ENCODE results near the gene IRAK1.

Gene IRAK1

GRCh38 chrX:154030715-154031305 is 11.1 kb upstream of the IRAK1 start:
- no peak overlapping the region for H3K4me3 Mint-ChIP-seq
- H3K27me3 Mint-ChIP-seq (ENCODE audit: low read depth), result no peaks in the 10 kb centered on the region
- H3K27ac Mint-ChIP-seq, result no peak overlapping the region
- H3K4me1 Mint-ChIP-seq (ENCODE audit: low read depth), result peaks cover 10% of the 10 kb centered on the region
- H3K36me3 Mint-ChIP-seq (ENCODE audit: low read depth), result peaks cover 16% of the 10 kb centered on the region
- no peaks in the 10 kb centered on the region for H3K9me3 Mint-ChIP-seq

- H3K4me3 Mint-ChIP-seq, result no peak overlapping the region
- peak overlapping the region; percentile 41 for H3K27ac Mint-ChIP-seq
- H3K36me3 Mint-ChIP-seq (ENCODE audit: low read depth), result peaks cover 16% of the 10 kb centered on the region
- H3K9me3 Mint-ChIP-seq, result no peaks in the 10 kb centered on the region
- no peaks in the 10 kb centered on the region for H3K27me3 Mint-ChIP-seq (ENCODE audit: low read depth)
- H3K4me1 Mint-ChIP-seq (ENCODE audit: low read depth), result peaks cover 10% of the 10 kb centered on the region
These were observed 10.6 kb upstream of the IRAK1 start for GRCh38 chrX:154030266-154030665.

GRCh38 chrX:154029439-154029838 is 9.7 kb upstream of the IRAK1 start:
- Mint-ChIP-seq H3K4me1 (ENCODE audit: low read depth) (peaks cover 8% of the 10 kb centered on the region), H3K9me3 (no peaks in the 10 kb centered on the region), H3K27me3 (ENCODE audit: low read depth) (no peaks in the 10 kb centered on the region), H3K27ac (no peak overlapping the region), H3K4me3 (no peak overlapping the region), H3K36me3 (ENCODE audit: low read depth) (peaks cover 17% of the 10 kb centered on the region)

DNA sequence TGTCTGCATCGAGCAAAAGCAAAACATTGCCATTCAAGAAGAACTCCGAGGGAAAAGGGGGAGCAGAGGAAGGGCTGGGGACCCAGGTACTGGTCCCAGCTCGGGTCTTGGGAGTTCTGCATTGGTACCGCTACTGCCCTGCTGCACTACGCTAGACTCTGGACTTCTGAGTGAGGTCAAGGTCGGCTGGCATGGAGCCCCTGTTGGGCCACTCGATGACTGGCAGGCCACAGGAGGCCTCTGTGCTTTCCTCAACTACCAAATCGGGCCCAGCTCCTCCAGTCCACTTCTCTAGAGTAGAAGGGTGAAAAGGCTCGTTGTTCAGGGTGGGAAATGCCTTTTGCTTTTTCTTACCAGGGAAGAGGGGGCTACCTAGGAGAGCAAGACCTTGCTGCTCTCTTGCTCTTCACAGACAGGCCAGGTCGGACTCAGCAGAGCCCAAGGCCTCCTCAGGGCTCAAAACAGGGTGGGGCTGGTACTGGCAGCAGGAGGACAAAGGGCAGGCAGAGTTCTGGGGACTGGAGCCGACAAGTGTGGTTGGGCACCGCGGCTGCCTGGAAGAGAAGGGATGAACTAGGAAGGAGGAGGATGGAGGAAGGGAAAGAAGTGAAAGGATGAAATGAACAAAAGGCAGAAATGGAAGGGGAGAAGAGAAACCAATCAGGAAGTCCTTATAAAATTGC is 8.9 kb upstream of the IRAK1 start:
- H3K9me3 Mint-ChIP-seq, result no peaks in the 10 kb centered on the region
- H3K4me3 Mint-ChIP-seq, result no peak overlapping the region
- peaks cover 8% of the 10 kb centered on the region for H3K4me1 Mint-ChIP-seq (ENCODE audit: low read depth)
- peak overlapping the region; percentile 36 for H3K27ac Mint-ChIP-seq
- H3K36me3 Mint-ChIP-seq (ENCODE audit: low read depth), result peaks cover 17% of the 10 kb centered on the region
- no peaks in the 10 kb centered on the region for H3K27me3 Mint-ChIP-seq (ENCODE audit: low read depth)

DNA sequence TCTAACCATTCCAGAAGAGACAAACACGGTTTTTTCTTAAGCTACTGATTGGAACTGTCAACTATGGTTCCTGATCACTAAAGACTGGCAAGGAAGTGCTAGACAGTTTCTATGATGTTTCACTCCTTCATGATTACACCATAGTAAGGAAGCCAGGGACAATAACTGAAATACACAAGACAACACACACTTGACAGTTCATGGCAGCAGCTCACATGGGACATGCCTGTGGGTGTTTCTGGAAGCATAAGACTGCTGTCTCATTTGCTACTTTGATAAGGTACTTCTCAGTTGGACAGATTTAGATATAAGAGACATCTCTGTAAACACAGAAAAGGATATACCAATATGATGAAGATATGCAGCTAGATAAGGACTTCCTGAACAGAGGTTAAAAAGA is 8.3 kb upstream of the IRAK1 start:
- peaks cover 17% of the 10 kb centered on the region for H3K36me3 Mint-ChIP-seq (ENCODE audit: low read depth)
- H3K27me3 Mint-ChIP-seq (ENCODE audit: low read depth), result no peaks in the 10 kb centered on the region
- peaks cover 8% of the 10 kb centered on the region for H3K4me1 Mint-ChIP-seq (ENCODE audit: low read depth)
- H3K27ac Mint-ChIP-seq, result peak overlapping the region; percentile 20
- H3K4me3 Mint-ChIP-seq, result no peak overlapping the region
- no peaks in the 10 kb centered on the region for H3K9me3 Mint-ChIP-seq

GRCh38 chrX:154027022-154027402 is 7.3 kb upstream of the IRAK1 start:
- Mint-ChIP-seq H3K27me3 (ENCODE audit: low read depth) (no peaks in the 10 kb centered on the region), H3K27ac (no peak overlapping the region), H3K36me3 (ENCODE audit: low read depth) (peaks cover 13% of the 10 kb centered on the region), H3K4me3 (no peak overlapping the region), H3K9me3 (no peaks in the 10 kb centered on the region), H3K4me1 (ENCODE audit: low read depth) (peaks cover 8% of the 10 kb centered on the region)

DNA sequence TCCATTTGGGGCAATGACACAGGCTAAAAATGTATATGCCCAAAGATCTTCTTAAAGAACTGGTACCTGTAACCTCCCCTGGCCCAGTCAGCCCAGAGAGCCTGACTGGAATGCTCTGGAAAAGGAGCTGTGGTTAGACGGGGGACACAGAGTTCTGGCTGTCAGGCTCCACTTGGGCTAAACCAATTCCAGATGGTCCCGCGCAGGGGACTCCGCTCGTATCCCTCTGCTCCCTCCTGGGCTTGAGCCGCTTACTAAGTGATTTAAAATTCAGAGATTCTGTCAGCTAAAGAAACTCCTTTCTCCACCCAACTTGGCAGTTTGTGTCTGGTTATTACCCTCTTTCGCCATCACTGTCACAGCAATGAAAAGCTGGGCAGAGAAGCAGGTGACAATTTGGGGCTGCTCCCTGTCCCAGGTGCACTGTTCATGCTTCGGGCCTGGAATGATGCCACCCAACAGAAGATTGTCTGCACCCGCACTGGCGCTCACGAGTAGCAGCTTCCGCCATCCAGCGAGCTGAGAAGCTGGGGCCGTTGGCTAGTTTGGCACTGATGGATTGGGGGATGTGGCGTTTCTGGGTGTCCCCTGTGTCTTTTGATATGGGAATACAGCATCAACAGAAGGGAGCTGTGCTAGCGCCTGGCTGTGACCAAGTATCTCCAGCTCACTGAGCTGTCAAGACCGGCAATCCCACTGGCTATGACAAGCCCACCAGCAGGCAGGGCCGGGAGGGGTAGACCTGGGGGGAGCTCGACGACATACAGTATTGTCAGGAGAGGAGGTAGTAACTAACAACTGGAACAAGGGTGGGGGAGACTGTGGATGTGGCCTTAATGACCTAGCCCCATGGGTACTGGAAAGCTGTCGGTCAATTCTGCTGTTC is 6.7 kb upstream of the IRAK1 start:
- Mint-ChIP-seq H3K9me3 (no peaks in the 10 kb centered on the region), H3K36me3 (ENCODE audit: low read depth) (peaks cover 10% of the 10 kb centered on the region), H3K4me3 (no peak overlapping the region), H3K27ac (no peak overlapping the region), H3K4me1 (ENCODE audit: low read depth) (peaks cover 8% of the 10 kb centered on the region), H3K27me3 (ENCODE audit: low read depth) (no peaks in the 10 kb centered on the region)

DNA sequence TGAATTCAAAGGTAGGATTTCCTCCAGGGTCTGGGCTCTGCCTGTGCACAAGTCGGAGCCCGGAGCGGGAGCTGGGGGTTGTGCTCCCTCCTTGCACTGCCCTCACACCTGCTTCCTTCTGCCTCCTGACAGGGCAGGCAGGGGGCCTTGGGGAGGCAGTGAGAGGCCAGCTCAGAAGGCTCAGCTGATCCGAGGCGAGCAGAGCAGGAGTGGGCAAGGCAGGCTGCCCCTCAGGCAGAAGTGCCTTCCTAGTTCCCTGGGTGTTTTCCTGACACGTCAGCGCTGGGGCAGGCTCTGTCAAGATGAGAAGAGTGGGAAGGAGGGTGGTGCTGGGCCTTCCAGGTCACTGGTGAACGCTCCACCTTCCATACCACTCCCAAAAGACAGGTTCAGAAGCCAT is 5.5 kb upstream of the IRAK1 start:
- peaks cover 12% of the 10 kb centered on the region for H3K4me1 Mint-ChIP-seq (ENCODE audit: low read depth)
- H3K27ac Mint-ChIP-seq, result no peak overlapping the region
- no peak overlapping the region for H3K4me3 Mint-ChIP-seq
- no peaks in the 10 kb centered on the region for H3K27me3 Mint-ChIP-seq (ENCODE audit: low read depth)
- peaks cover 10% of the 10 kb centered on the region for H3K36me3 Mint-ChIP-seq (ENCODE audit: low read depth)
- H3K9me3 Mint-ChIP-seq, result no peaks in the 10 kb centered on the region

DNA sequence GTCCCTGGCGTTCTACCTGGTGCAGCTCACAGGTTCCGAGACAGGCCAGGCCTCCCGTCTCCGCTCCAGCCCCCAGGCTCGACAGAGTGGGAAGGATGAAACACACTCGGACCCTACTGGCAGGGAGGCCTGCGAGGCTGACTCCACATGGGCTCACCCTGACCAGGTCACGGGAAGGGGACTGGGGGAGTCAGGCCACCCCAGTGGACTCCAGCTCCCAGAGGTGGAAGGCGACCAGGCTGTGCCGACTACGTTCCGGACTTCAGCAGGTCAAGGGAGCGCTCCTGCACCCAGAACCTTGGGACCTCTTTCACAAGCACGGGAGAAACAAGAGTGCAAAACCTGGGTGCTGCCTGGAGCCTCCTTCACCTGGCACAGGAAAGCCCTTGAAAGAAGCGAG is 4.6 kb upstream of the IRAK1 start:
- Mint-ChIP-seq H3K4me3 (no peak overlapping the region), H3K9me3 (no peaks in the 10 kb centered on the region), H3K27me3 (ENCODE audit: low read depth) (no peaks in the 10 kb centered on the region), H3K4me1 (ENCODE audit: low read depth) (peaks cover 12% of the 10 kb centered on the region), H3K36me3 (ENCODE audit: low read depth) (peaks cover 6% of the 10 kb centered on the region), H3K27ac (no peak overlapping the region)

DNA sequence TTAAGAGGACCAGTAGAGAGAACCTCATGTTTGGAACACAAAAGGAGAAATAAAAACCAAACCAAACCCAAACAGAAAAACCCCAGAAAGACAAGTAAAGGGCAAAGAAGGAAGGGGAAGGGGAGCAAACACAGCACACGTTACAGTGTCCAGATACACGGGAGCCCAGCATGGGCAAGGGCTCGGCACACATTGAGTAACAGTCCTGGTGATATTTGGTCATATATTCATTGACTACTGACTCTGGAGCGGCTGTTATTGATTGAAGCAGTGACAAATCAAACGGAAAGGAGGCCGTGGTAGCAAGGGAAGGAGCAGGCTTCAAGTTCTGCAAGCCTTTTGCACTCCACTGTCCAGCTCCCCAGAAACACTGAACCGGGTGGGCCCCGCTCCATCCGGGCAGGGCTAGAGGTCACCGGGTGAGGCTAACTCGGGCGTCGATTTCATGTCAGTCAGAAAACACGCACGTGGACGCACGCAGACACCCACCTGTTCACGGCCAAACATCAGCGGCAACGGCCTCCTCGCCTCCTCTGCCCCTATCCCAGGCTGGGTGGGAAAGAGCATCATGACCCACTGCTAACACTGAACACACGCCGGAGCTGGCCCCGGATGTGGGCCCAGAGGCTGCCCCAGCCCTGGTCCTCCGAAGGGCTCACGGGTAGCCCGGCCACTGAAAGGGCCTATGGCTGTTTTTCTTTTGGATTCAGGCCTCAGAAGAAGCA is 3.7 kb upstream of the IRAK1 start:
- Mint-ChIP-seq H3K27ac (no peak overlapping the region), H3K4me1 (ENCODE audit: low read depth) (peaks cover 8% of the 10 kb centered on the region), H3K4me3 (no peak overlapping the region), H3K9me3 (no peaks in the 10 kb centered on the region), H3K27me3 (ENCODE audit: low read depth) (no peaks in the 10 kb centered on the region), H3K36me3 (ENCODE audit: low read depth) (peaks cover 12% of the 10 kb centered on the region)

GRCh38 chrX:154022108-154022507 is 2.4 kb upstream of the IRAK1 start:
- Mint-ChIP-seq H3K4me3 (no peak overlapping the region), H3K27me3 (ENCODE audit: low read depth) (no peaks in the 10 kb centered on the region), H3K27ac (no peak overlapping the region), H3K9me3 (no peaks in the 10 kb centered on the region), H3K4me1 (ENCODE audit: low read depth) (peaks cover 4% of the 10 kb centered on the region), H3K36me3 (ENCODE audit: low read depth) (peaks cover 8% of the 10 kb centered on the region)

DNA sequence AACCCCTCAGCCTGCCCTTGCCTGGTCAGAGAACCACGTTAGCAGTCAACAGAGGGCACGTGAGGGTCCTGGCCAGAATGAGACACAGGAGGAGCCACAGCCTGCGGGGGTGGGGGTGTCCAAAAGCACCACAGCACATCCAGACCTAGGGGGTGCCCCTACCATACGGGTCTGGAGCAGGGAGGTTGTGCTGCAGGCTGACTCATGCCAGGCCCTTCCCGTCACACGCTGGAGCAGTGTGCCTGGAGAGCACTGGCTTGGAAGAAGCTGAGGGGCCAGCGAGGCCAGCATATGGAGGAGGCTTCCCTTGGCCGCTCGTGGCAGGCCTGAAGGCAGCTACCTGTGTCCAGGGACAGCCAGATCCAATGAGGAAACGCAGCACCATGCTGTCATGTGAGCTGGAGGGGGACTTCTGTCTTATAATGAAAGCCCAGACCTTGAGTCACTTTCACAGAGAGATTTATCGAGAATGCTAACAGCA is 1.5 kb upstream of the IRAK1 start:
- Mint-ChIP-seq H3K4me1 (ENCODE audit: low read depth) (peaks cover 4% of the 10 kb centered on the region), H3K27ac (no peak overlapping the region), H3K27me3 (ENCODE audit: low read depth) (no peaks in the 10 kb centered on the region), H3K9me3 (no peaks in the 10 kb centered on the region), H3K4me3 (peak overlapping the region; percentile 88), H3K36me3 (ENCODE audit: low read depth) (peaks cover 8% of the 10 kb centered on the region)

- peaks cover 6% of the 10 kb centered on the region for H3K4me1 Mint-ChIP-seq (ENCODE audit: low read depth)
- H3K27ac Mint-ChIP-seq, result peak overlapping the region; percentile 90
- H3K4me3 Mint-ChIP-seq, result peak overlapping the region; percentile 88
- H3K36me3 Mint-ChIP-seq (ENCODE audit: low read depth), result peaks cover 10% of the 10 kb centered on the region
- no peaks in the 10 kb centered on the region for H3K27me3 Mint-ChIP-seq (ENCODE audit: low read depth)
- H3K9me3 Mint-ChIP-seq, result no peaks in the 10 kb centered on the region
These were observed 924 bp upstream of the IRAK1 start for GRCh38 chrX:154020536-154021115.

DNA sequence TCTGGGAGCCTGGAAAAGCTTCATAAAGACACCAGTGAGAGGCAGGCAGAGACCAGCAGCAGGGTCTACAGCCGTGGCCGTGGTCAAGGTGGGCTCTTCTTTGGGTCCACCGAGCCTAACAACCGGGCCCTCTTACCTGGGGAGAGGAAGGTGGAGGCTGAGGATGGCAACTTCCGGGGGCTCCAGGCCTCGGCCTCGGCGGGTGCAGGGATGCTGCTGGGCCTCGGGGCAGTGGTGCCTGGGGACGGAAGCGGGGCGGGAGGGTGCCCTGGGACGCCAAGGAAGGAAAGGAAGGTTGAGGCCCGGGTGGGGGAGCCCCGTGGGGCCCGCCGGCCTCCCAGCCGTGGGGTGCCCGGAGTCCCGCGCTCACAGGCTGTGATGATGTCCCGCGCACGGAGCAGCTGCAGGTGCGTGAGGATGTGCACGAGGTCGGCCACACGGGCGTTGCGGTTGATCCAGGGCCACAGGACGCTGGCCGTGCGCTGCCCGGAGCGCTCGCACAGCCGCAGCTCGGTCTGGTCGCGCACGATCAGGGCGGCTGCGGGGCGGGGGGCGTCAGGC is 561 bp downstream of the IRAK1 start:
- peaks cover 6% of the 10 kb centered on the region for H3K4me1 Mint-ChIP-seq (ENCODE audit: low read depth)
- no peaks in the 10 kb centered on the region for H3K27me3 Mint-ChIP-seq (ENCODE audit: low read depth)
- peaks cover 8% of the 10 kb centered on the region for H3K36me3 Mint-ChIP-seq (ENCODE audit: low read depth)

More for the DNA sequence above, 561 bp downstream of the IRAK1 start:
- Mint-ChIP-seq H3K4me3 (peak overlapping the region; percentile 86), H3K27ac (peak overlapping the region; percentile 82), H3K9me3 (no peaks in the 10 kb centered on the region)
